WTC11 (cell line): ENCODE measurements around the gene RAB25. TPM values are rescaled to one million over a fixed set of nuclear protein-coding genes. Genes with fewer than 3 reads are reported as not detected.

Source experiments
- ATAC-seq: fragments of 200-7000 bp; cut with Tn5 transposase; 2 replicates; pipeline ENCODE4 v1.10.0; 2021; ENCODE audit warnings: mild to moderate bottlenecking, moderate library complexity
- CTCF ChIA-PET: fragments of 300-600 bp; sonication (Branson Sonifier 250); formaldehyde crosslinking; loops from one replicate; lab custom pipeline; 2021; ENCODE audit warnings: antibody characterized with exemption; lab: Charles Lee
- POLR2A ChIA-PET: fragments of 350-600 bp; sonication (Branson Sonifier 250); formaldehyde crosslinking; loops from one replicate; lab custom pipeline; 2021; ENCODE audit warnings: antibody characterized with exemption; lab: Charles Lee
- DNase-seq: peaks from one replicate; pipeline ENCODE4 v3.0.0; 2021; ENCODE audit warnings: low spot score
- H3K27ac Mint-ChIP-seq: 2 replicates; pipeline ENCODE4 v1.8.0; 2021; ENCODE audit warnings: mixed read lengths
- H3K27me3 Mint-ChIP-seq: 2 replicates; pipeline ENCODE4 v1.8.0; 2021; ENCODE audit warnings: low read depth, mild to moderate bottlenecking, moderate library complexity, mixed read lengths
- H3K36me3 Mint-ChIP-seq: 2 replicates; pipeline ENCODE4 v1.8.0; 2021; ENCODE audit warnings: mixed read lengths
- H3K4me1 Mint-ChIP-seq: 2 replicates; pipeline ENCODE4 v1.8.0; 2022; ENCODE audit warnings: mixed read lengths
- H3K4me3 Mint-ChIP-seq: 2 replicates; pipeline ENCODE4 v1.8.0; 2021; ENCODE audit warnings: mild to moderate bottlenecking, moderate library complexity, mixed read lengths
- H3K9me3 Mint-ChIP-seq: 2 replicates; pipeline ENCODE4 v1.8.0; 2021; ENCODE audit warnings: mixed read lengths
- AR ChIP-seq: fragments of 250-450 bp; sonication (Bioruptor Pico); IDR thresholded peaks from 2 replicates; pipeline ENCODE4 v1.9.0; 2021; ENCODE audit warnings: mild to moderate bottlenecking
- ATF6 ChIP-seq: sonication (generic); formaldehyde crosslinking; IDR thresholded peaks from 2 replicates; pipeline ENCODE4 v1.8.1; 2023; ENCODE audit warnings: mild to moderate bottlenecking, missing genetic modification reagents
- ETV6 ChIP-seq: sonication (generic); formaldehyde crosslinking; IDR thresholded peaks from 2 replicates; pipeline ENCODE4 v1.8.1; 2022; ENCODE audit warnings: mild to moderate bottlenecking, missing genetic modification reagents
- GABPB1 ChIP-seq: sonication (generic); formaldehyde crosslinking; IDR thresholded peaks from 2 replicates; pipeline ENCODE4 v1.8.1; 2023; ENCODE audit warnings: mild to moderate bottlenecking, missing genetic modification reagents
- GRHL2 ChIP-seq: fragments of 250-450 bp; sonication (Bioruptor Pico); IDR thresholded peaks from 2 replicates; pipeline ENCODE4 v1.8.0; 2022; ENCODE audit warnings: mild to moderate bottlenecking, moderate library complexity; ENCODE audit not compliant: insufficient replicate concordance, severe bottlenecking
- IRF2 ChIP-seq: sonication (generic); formaldehyde crosslinking; IDR thresholded peaks from 2 replicates; pipeline ENCODE4 v1.8.0; 2022; ENCODE audit warnings: low read depth, missing genetic modification reagents, borderline replicate concordance
- KAT7 ChIP-seq: sonication (generic); formaldehyde crosslinking; IDR thresholded peaks from 2 replicates; pipeline ENCODE4 v1.8.1; 2023; ENCODE audit warnings: missing genetic modification reagents, mild to moderate bottlenecking, borderline replicate concordance
- NR1H2 ChIP-seq: sonication (generic); formaldehyde crosslinking; IDR thresholded peaks from 2 replicates; pipeline ENCODE4 v1.9.0; 2021; ENCODE audit warnings: mild to moderate bottlenecking, moderate library complexity, missing genetic modification reagents
- OVOL2 ChIP-seq: fragments of 250-450 bp; sonication (Bioruptor Pico); IDR thresholded peaks from 2 replicates; pipeline ENCODE4 v1.9.0; 2021; ENCODE audit warnings: mild to moderate bottlenecking, borderline replicate concordance
- PRDM15 ChIP-seq: sonication (generic); formaldehyde crosslinking; IDR thresholded peaks from 2 replicates; pipeline ENCODE4 v1.8.0; 2022; ENCODE audit warnings: missing genetic modification reagents
- PREB ChIP-seq: sonication (generic); formaldehyde crosslinking; IDR thresholded peaks from 2 replicates; pipeline ENCODE4 v1.8.1; 2022; ENCODE audit warnings: mild to moderate bottlenecking, missing genetic modification reagents, moderate library complexity, borderline replicate concordance
- RELA ChIP-seq: sonication (generic); formaldehyde crosslinking; IDR thresholded peaks from 2 replicates; pipeline ENCODE4 v1.8.1; 2022; ENCODE audit warnings: missing genetic modification reagents, mild to moderate bottlenecking, borderline replicate concordance
- SMAD3 ChIP-seq: sonication (generic); formaldehyde crosslinking; IDR thresholded peaks from 2 replicates; pipeline ENCODE4 v1.8.0; 2022; ENCODE audit warnings: missing genetic modification reagents, mild to moderate bottlenecking, borderline replicate concordance
- SMAD4 ChIP-seq: sonication (generic); formaldehyde crosslinking; IDR thresholded peaks from 2 replicates; pipeline ENCODE4 v1.8.0; 2022; ENCODE audit warnings: mild to moderate bottlenecking, missing genetic modification reagents
- USF2 ChIP-seq: sonication (generic); formaldehyde crosslinking; IDR thresholded peaks from 2 replicates; pipeline ENCODE4 v1.8.1; 2023; ENCODE audit warnings: mild to moderate bottlenecking, missing genetic modification reagents, moderate library complexity
- ZBTB21 ChIP-seq: sonication (generic); formaldehyde crosslinking; IDR thresholded peaks from 2 replicates; pipeline ENCODE4 v1.8.1; 2023; ENCODE audit warnings: mild to moderate bottlenecking, missing genetic modification reagents, borderline replicate concordance
- ZNF317 ChIP-seq: sonication (generic); formaldehyde crosslinking; IDR thresholded peaks from 2 replicates; pipeline ENCODE4 v1.8.1; 2023; ENCODE audit warnings: low read depth, mild to moderate bottlenecking, moderate library complexity, missing genetic modification reagents, borderline replicate concordance
- ZNF532 ChIP-seq: fragments of 250-450 bp; sonication (Bioruptor Pico); IDR thresholded peaks from 2 replicates; pipeline ENCODE4 v1.9.0; 2021; ENCODE audit warnings: mild to moderate bottlenecking, borderline replicate concordance
- total RNA-seq: library from RNA; stranded (reverse); gene quantifications from 3 replicates; pipeline ENCODE4 v1.2.3, GENCODE V29; 2021

The RAB25 gene
- total RNA-seq, 1 experiment from 2014 or later = 61.9 TPM

GRCh38 chr1:156056326-156056849 lies 4.6 kb upstream of the RAB25 start:
- no peak for TF ChIP-seq ZBTB21 (CRISPR knock-in tag)
- no peak for TF ChIP-seq SMAD3 (CRISPR knock-in tag)
- TF ChIP-seq SMAD4 = no peak
- no peak for TF ChIP-seq IRF2 (CRISPR knock-in tag)
- TF ChIP-seq ETV6 (CRISPR knock-in tag) = no peak
- TF ChIP-seq GRHL2 (CRISPR knock-in tag) = no peak
- TF ChIP-seq GABPB1 (CRISPR knock-in tag) = no peak
- no peak for TF ChIP-seq NR1H2 (CRISPR knock-in tag)
- TF ChIP-seq USF2 (CRISPR knock-in tag) = no peak
- TF ChIP-seq OVOL2 (CRISPR knock-in tag) = no peak
- TF ChIP-seq ATF6 = no peak
- no peak for TF ChIP-seq ZNF532 (CRISPR knock-in tag)
- no peak for TF ChIP-seq ZNF317 (CRISPR knock-in tag)
- H3K4me3 Mint-ChIP-seq = peak overlapping the region; percentile 32
- H3K4me1 Mint-ChIP-seq = peaks cover 20% of the 10 kb centered on the region
- no peaks in the 10 kb centered on the region for H3K9me3 Mint-ChIP-seq
- peak overlapping the region; percentile 22; the same call in 1 of the 2 replicates for H3K27ac Mint-ChIP-seq
- POLR2A ChIA-PET = no interaction called here
- no peaks in the 10 kb centered on the region for H3K27me3 Mint-ChIP-seq
- ATAC-seq (no peak), DNase-seq (no peak)
- CTCF ChIA-PET = interaction anchor here (1.3 kb wide), 1 partner anchor 10 kb away, joined by 5 read pairs; no protein-coding TSS in a partner anchor
- H3K36me3 Mint-ChIP-seq = peaks cover 10% of the 10 kb centered on the region

GRCh38 chr1:156062189-156062588 lies 1.2 kb downstream of the RAB25 start:
- H3K27ac Mint-ChIP-seq = peak overlapping the region; percentile 15; the same call in 1 of the 2 replicates
- no peaks in the 10 kb centered on the region for H3K27me3 Mint-ChIP-seq
- H3K4me1 Mint-ChIP-seq = peaks cover 40% of the 10 kb centered on the region
- CTCF ChIA-PET = interaction anchor here (0.7 to 5.0 kb wide), 8 partner anchors 9 to 124 kb away, joined by 3 to 74 read pairs (median 9); partner anchors contain the start of genes ARHGEF2 and UBQLN4
- H3K9me3 Mint-ChIP-seq = no peaks in the 10 kb centered on the region
- ATAC-seq (no peak), DNase-seq (no peak)
- H3K4me3 Mint-ChIP-seq = peak overlapping the region; percentile 90
- POLR2A ChIA-PET = no interaction called here
- H3K36me3 Mint-ChIP-seq = peaks cover 6% of the 10 kb centered on the region
- TF ChIP-seq KAT7 (CRISPR knock-in tag) (no peak), IRF2 (CRISPR knock-in tag) (no peak), RELA (CRISPR knock-in tag) (no peak), PREB (CRISPR knock-in tag) (no peak), PRDM15 (CRISPR knock-in tag) (no peak), AR (CRISPR knock-in tag) (no peak)
